CD4-positive, alpha-beta T cell treated with Interleukin-10 for 1 hour (primary cell): ENCODE measurements around the gene GPR39.

ENCODE experiments used
- DNase-seq: peaks from one replicate; pipeline ENCODE4 v3.0.0-alpha.2; 2020

The GPR39 gene

DNA sequence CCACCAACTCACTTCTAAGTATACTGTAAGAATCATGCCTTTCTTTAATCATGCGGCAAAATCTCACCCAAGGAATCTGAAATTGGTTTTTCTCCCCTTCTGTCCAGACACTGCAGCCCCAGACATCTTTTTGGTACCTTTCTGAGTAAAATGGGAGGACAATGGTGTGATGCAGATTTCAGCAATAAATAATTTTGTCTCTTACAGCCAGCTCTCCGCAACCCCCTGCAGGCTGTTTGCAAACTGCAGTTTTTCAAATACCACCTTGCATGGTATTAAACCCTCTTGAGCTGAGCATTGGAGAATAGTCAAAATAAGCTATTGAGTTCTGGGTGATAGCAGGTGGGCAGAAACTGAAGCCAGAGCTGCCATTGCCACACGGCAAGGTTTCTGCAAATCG lies 32.2 kb downstream of the GPR39 start:
- no peak for DNase-seq

DNA sequence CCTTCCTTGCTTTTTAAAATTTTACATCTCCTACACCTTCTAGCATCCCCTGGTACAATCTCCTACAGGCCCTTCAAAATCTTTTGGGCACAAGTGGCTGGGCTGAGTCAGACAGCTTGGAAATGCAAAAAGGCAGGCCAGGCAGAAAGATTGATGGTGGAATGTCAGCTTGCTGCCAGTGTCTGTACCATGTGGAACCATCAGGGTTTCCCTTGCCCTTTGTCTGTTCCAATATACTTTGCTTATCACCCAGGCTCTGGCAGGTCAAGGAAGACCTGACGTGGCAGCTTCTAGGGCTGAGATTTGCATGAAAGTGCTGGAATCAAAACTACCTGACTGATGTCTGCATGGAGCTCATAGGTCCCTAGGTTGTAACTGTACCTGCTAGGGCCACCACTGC lies 33.3 kb downstream of the GPR39 start:
- no peak for DNase-seq

DNA sequence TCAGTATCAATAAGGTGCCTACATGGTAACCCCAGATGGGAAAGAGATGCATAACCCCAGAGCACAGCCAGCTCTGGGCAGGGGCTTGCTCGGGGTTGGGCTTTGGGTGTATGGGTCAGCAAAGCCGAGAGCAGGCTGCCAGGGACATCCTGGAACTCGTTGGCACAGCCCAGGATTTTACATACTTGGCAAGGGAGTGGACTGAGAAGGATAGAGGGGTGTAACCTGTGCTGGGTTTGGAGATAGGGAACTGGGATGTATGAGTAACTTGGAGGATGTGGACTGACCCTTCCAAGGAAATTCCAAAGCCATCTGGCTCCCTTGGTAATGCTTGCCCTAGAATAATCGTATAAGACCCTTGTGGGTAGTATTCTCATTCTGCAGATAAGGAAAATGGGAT lies 44.2 kb downstream of the GPR39 start:
- no peak for DNase-seq

DNA sequence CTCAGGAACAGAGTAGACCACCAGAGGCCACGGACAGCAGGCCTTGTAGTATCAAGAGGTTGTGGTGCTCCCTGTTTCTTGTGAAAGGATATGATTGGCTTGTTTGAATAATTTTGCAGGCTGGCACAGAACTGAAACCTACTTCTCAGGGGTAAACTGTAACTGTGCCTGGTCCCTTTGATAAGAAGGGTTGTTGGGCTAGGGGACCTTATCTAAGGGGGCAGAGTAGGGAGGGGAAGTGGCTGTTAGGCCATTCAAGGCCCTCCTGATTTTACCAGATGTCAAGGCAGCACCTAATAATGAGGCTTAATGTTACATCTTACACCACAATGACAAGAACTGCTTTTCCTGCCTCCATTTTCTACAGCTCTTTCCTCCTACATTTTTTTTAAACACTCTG lies 45.6 kb downstream of the GPR39 start:
- no peak for DNase-seq

DNA sequence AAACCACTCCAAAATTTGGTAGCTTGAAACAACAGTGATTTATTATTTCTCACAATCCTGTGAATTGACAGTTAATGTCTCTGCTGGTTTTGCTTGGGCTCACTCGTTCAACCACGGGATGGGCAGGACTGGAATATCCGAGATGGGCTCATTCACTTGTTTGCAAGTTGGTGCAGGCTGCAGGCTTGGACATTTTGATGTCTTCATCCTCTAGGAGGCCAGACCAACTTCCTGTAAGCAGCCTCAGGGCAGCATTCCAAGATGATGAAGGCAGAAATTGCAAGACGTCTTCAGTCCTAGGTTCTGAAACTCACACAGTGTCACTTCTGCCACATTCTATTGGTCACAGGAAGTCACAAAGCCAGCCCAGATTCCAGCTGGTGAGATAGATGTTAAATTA lies 47.1 kb downstream of the GPR39 start:
- no peak for DNase-seq

DNA sequence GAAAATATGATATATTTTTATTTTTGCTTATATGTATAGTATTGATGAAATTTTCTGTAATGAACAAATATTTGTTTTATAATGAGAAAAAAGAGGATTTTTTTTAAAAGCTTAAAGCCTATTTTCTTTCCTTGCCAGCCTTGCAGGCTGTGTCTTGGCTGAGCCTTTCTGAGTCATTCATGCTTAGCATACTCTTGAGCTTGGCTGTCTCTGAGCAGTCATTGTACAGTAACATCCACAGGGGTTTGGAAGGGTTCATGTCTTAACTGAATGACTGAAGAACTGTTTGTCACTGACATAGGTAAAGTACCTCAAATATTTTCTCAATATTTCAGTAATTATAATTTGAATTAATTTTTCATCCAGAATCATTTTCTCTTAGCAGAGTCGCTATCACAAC lies 49.3 kb downstream of the GPR39 start:
- DNase-seq = no peak

DNA sequence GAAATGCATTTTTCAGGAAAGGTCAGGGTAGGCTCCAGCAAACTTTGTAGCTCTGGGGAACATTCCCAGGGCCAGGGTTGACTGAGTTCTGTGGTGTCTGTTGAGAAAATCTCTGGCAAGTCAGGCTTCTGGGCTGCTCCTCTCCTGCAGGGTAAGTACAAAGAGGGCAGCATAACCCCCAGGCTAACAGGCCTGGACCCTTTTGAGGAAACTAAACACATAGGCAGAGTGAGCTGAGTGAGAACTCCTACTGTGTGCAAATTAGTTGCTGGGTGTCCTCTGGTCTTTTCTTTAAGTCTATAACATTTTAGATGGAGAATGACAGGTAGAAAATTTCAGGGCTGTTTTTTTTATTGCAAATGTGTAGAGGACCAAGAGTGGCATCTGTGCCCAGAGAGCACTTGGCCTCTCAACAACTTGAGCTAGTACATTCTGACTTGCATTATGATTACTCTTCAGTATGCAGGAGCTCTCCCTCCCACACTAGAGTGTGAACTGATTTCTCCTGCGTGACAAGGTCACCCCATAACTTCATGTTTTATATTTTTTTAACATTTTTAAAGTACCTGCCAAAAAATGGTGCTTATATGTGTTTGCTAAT lies 49.9 kb downstream of the GPR39 start:
- DNase-seq = no peak

DNA sequence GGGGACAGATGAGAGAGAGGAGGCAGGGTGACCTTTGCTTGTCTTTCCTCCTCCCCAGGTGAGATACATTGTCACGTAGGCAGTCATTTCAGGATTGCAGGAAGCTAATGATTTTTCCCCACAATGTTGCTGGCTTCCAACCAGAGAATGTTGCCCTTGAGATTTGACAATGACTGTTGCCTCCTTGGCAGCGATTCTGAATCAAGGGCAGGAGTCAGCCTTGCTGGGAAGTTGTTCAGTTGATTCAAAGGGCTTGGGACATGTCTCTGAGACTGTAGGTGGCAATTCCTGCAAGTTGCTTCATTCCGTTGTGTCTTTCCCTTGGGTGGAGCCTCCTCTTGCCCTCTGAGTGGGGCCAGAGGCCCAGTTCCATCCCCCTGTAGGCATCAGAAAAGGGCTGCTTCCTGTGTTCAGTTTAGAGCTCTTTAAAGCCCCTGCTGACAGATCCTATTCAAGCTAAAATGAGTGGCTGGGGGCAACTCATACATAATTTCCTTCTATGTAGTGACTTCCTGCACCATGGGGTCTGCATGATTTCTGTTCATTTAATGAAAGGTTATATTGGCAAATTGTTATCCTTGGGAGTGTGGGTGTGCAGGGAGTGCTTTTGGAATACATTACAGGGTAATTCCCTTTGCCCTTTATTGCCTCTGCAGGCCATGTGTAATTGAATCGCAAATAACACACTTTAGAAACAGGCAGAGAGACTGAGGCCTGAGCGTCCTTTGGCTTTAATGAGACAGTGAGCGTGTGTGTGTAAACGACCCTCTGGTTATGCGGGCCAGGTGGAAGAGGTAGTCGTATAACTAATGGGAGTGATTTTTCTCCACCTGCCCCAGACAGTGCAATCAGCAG lies 52.4 kb downstream of the GPR39 start:
- DNase-seq = no peak

DNA sequence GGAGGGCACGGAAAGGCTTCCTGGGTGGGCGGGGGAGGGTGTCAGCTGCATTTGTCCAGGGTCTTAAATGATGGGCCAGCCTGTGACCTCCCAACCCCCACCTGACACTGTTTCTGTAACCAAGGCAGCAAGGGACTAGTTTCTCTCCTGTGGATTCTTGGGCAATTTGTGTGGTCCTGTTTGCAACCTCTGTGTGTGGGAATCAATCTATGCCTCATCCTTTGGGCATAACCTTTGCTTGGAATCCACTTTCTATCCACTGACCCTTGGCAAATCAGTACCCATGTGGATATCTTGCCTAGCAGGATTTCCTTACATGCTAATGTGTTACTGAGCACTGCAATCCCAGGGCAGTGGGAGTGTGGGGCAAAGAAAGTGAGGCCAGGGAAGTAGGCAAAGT lies 54.1 kb downstream of the GPR39 start:
- DNase-seq = no peak

DNA sequence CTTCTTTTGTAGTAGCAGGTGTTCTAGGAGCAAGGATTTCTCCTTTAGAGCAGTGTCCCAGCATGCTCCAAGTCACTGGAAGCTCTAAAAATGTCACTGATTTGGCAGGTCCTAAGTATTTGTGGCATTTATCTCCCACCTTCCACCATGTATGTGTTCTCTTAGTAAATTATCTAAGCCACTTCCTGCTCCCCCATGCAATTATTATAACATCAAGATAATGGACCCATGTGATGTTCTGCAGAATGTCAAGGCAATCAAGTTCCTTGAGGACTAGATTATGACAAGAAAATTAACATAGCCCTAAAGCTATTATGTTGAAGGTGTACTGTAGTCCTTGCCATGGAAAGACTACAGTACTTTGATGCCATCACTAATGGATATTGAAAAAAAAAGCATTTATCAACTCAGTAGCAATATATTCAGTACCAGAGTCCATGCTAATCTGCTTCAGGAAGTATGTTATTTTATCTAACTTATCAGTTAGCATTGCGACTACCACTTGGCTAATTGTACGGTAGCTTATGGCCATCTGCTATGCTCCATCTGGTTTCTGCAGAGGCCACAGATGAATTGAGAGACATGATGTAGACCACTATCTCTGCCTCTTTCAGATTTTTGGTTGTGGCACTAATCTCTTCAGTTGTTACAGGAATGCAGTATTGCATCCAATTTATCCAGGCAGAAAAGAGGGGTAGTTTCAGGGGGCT lies 56.7 kb downstream of the GPR39 start:
- DNase-seq = no peak

DNA sequence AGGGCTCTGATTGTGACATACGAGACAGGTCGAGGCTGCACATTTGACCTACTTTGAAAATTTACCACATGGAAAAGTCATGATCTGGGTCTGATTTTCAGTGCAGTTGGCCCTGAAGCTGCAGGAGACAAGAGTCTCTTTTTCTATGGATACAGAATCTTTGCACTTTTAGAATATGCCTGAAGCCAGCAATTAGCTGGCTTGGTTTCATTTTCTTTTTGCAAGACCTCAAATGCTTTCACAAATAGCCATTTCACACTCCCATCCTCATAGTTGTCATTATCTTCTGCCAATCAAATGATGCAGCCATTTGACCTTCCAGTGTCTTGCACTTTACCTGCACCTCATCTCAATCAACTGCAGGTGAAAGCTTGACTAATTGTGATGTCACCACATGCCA lies 59.0 kb downstream of the GPR39 start:
- DNase-seq = no peak

DNA sequence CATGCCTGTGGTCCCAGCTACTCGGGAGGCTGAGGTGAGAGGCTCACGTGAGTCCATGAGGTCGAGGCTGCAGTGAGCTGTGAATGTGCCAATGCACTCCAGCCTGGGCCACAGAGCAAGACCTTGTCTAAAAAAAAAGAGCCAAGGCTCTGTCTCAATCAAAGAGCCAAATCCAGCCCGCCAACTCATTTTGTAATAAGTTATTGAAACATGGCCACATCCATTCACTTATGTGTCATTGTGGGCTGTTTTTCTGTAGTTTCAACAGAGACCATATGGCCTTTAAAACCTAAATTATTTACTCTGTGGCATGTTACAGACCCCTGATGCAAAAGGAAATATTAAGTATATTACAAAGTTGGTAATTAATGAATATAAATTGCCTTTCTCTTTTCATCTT lies 60.8 kb downstream of the GPR39 start:
- no peak for DNase-seq

DNA sequence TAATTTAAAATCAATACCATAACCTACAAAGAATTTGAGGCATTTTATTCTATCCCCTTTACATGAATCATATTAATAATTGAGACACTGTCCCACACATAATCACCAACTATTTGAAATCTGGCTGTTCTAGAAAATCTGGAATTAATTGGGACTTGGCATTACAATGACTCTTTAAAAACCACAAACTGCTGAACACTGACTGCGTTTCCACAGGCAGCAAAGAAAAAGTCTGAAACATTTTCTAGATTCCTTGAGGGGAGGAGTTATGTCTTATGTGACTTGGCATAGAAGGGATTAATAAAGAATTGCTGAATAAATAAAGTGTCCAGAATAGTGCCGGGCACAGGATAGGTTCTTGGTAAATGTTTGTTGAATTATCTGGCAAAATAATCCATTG lies 61.4 kb downstream of the GPR39 start:
- no peak for DNase-seq

DNA sequence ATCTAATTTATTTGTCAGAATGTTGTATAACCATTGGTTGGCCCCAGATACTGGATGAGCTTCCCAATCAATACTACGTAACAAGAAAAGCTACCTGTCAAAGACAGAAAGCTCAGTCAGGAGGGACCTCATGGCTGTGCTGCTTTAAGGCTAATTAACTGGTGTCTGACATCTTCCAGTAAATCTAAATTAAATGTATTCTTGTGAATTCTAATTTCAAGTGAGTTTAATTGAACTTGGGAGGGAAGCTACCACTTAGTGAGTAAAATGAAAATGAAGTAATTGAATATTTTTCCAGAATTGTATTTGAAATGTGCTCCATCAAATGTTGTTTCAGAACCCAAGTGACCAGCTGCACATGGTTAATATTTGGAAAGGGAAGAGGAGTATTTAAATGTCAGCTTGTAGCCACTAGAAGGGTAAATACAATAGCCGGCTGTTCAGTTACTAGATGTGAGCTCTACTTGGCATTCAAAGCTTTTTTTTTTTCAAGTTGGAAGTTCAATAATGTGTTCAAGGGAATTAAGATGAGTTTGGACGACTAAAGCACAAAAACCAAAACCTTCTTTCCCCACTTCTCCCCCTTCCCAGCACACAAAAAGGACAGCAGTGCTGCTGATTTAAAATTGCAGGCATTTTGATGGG lies 62.0 kb downstream of the GPR39 start:
- DNase-seq = no peak

DNA sequence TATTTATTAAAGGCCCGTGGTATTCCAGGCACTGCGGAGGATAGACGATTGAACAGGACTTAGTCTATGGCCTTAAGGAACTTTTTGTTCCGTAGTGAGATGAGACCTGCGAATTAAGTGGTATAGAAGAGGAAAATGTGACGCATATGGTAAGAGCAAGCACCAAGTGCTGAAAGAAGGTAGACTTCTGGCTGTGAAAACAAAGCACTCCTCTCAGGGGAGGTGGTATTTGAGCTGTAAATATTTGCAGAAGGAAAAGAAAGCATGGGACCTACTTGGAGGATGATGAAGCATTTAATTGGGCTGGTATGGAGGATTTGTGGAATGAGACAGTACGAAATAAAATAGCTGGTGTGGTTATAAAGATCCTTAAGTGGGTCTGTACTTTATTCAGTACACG lies 62.5 kb downstream of the GPR39 start:
- no peak for DNase-seq

DNA sequence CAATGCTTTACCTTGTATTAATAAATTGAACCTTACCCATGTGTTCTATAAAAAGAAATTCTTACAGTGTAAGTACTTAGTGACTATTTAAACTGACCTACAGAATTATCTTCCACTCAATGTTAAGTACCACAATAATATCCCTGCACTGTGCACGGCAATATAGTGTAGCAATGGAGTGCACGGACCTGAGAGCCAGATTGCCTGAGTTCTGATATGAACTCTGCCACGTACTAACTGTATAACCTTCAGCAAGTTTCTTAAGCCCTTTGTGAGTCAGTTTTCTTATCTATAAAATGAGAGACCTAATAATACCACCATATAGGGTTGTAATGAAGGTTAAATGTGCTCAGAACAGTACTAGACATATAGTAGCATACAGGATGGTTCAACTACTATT lies 66.2 kb downstream of the GPR39 start:
- no peak for DNase-seq

DNA sequence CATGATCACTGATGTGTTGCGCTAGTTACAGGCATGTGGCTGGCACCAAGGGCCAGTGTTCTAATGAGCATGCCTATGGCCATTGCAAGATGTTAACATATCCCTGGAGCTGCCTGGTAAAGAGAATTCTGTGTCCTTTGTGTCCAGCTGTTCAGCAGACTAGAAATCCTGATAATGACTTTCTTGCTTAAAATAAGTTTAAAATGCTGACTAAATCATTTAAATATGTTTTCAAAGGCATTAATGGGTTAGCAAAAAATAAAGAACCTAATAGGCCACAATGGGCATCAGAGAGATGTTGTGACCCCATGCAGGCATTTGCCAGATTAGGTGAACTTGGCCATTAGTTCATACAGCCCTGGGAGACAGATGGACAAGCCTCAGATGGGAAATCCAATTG lies 67.5 kb downstream of the GPR39 start:
- DNase-seq = no peak

DNA sequence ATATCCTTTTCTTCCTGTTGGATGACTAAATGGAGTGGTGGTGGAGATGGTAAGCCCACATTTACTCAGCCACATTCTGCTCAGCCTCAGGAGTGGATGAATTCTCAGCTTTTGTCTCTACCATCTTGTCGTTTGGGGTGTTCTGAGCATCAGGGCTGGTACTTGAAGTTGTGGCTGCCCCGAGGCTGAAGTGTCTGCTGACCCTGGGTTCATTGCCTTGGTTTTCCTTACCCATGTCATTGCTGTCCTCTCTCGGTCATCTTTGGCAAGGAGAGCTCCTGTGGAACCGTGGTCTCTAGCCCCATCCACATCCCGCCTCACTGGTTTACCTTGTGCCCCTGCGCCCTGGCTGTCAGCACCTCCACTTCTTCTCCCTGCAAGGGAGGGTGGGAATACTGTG lies 71.9 kb downstream of the GPR39 start:
- DNase-seq = no peak

DNA sequence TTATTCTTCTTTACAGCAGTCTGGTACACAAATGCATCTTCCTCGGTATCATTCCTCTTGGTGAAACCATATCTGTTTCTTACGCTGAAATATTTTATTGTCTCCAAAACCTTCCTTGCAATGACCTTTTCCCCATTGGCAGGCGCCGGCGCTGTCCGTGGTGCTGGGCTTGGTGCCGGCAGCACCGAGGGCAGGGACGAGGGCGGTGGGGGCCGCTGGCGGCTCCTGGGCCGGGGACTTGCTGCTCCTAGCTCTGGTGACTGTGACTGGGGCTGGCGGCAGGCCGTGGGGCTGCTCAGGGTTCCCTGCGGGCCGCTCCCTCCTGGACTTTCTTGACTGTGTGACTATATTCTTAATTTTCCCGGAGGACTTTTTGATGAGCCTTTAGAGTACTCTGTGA lies 72.5 kb downstream of the GPR39 start:
- no peak for DNase-seq

DNA sequence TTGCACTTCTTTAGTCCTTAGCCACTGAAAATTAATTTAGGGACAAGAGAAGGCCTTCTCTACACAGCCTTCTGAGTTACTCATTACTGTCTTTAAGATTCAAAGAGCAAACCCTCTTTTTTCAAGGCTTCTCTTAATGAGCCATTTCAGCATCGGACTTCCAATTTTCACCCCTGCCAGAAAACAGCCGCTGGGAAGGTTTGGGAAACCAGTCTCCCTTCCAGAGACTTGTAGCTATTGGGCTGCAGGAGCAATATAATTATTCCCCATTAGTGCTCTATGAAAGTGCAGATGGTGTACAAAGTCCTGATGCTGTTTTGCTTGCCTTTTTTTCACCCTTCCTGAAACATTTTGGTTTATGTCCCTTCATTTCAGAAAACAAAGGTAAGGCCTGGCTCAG lies 79.3 kb downstream of the GPR39 start:
- DNase-seq = no peak

DNA sequence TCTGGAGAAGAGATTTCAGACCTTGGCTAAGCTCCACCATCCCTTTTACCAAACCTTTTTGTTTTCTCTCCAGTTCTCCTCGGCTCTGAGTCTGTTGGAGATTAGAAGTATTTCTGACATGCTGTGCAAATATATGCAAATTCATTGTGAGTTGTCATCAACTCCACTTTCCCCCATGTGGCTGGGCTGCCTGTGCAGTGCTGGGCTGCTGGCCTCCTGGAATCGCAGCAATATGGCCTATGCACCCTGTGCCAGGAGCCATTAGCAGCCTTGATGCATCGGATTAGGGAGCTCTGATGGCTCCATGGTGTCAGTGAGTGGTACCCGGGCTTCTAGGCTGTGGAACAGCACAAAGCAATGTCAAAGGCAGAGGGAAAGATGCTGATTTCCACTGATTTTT lies 80.0 kb downstream of the GPR39 start:
- no peak for DNase-seq

DNA sequence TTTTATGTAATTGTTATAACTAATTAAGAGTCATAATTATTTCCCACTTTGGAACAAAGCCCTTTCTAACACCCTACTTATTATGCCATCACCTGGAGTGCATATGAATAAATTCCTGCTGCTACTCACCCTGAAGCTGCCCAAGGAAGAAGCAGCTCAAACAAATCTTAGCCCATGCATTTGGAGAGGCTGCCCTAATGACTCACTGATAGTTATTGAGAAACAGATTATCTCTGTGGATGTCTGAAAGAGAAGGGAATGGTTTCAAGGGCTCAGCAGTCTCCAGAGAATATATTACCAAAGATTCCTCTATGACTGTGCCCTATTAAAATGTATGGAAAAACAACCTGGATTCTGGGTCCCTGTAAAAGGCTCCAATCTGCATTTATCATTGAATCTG lies 81.0 kb downstream of the GPR39 start:
- DNase-seq = no peak

DNA sequence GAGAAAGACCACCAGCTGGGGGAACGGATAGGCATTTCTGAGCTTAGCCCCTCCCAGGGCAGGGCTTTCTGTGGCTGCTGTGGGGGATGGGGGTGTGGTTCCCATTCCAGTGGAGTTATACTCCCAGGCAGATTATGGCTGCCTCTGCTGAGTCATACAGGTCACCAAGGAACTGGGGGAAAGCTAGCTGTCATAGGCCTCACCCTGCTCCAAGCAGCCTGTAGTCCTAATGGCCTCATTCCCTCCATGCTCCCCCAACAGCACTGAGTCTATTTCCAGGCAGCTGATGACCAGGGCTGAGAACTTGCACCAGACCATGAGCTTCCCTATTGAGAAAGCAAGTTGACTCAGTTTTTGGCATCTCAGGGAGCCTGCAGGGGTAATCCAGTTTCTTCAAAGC lies 87.1 kb downstream of the GPR39 start:
- no peak for DNase-seq

DNA sequence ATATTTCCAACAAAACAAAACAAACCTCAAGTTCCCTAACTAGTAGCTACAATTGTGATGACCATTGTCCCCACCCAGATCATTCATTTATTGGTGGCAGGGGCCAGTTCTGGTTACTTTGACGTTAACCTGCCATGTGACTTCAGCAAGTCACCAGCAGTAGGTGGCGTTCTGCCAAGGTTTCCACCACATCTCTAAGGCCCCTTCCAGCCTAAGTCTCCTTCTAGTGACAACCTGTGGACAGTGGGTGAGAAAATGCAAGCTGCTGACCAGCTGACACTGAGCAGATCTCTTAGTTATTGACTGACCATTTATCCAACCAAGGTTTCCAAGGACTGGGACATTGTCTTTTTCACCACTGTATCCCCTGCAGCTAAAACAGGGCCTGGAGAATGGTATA lies 98.4 kb downstream of the GPR39 start:
- no peak for DNase-seq
